DMS79 treated with DMSO at 0.1 percent for 48 hours (cell line): ENCODE results near the gene SMARCD2.
A peak's percentile ranks its signal among the peaks of the same experiment; 100 is the strongest.

Experiments
- DNase-seq: peaks from one replicate; lab custom pipeline; 2025; lab: John Stamatoyannopoulos, UW

The SMARCD2 gene

DNA sequence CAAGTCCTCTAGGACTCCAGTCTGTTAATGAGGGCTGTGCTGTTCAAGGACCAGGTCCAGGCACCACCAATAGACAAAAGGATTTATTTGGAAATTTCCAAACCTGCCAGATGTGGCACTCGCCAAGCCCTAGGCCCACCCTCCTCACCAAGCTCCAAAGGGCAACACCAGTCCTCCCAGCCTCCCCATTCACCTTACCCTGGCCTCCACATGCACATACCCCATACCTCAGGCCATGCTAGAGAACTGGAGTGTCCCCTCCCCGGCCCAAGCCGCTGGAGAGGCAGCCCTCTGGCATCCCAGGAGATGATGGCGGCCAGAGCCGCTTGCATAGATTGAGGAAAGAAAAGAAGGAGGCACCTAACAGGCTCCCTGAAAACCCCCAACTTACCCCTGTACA, 10.5 kb downstream of the SMARCD2 start:
- DNase-seq, result no peak

- no peak for DNase-seq
Observed at GRCh38 chr17:63831505-63831904, 11.0 kb downstream of the SMARCD2 start.

GRCh38 chr17:63830904-63831491, 11.5 kb downstream of the SMARCD2 start:
- DNase-seq, result no peak

DNA sequence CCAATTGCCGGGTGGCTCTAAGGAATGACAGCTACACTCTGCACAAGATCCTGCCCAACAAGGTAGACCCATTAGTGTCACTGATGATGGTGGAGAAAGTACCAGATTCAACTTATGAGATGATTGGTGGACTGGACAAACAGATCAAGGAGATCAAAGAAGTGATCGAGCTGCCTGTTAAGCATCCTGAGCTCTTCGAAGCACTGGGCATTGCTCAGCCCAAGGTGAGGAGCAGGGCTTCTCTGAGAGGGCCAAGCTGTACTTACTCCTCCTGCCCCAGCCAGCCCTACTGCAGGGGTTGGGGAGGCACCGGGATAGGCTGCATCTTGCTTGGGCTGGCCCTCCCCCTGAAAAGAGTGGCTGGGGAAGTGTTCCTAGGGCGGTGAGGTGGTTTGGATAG, 12.2 kb downstream of the SMARCD2 start:
- no peak for DNase-seq

- DNase-seq, result no peak
Observed at GRCh38 chr17:63828936-63829335, 13.5 kb downstream of the SMARCD2 start.

- no peak for DNase-seq
Observed at GRCh38 chr17:63827801-63828221, 14.7 kb downstream of the SMARCD2 start.

GRCh38 chr17:63827002-63827800, 15.3 kb downstream of the SMARCD2 start, which contains the start of the genes FTSJ3 and PSMC5:
FTSJ3 (minus strand) TSS chr17:63827663; CDS start chr17:63826902, 761 bp downstream.
PSMC5 (plus strand) TSS chr17:63827431; CDS start chr17:63827491, 60 bp downstream.
- DNase-seq, result peak; percentile 89

DNA sequence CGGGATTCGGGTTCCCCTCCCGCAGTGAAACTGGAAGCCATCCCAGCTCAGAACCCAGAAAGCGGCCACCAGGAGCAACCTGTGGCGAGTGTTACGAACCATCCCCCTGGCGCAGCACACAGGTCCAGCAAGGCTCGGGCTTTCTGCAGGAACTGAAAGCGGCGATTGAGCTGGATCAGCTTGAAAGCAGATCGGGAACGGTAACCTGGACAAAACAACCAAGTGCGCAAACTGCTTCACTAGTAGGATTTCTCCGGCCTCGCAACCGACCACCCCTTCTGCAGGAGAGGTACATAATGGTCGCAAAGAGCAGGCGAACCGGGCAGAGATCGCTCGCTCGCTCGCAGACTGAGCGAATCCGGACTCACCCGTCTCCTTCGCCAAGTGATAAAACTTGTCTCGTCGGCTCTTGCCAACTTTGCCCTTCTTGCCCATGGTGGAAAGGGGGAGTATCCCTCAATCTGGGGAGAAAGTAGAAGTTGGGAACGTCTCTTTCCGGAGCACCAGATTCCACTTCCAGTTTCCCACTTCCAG, 15.9 kb downstream of the SMARCD2 start:
- DNase-seq, result no peak

- DNase-seq, result no peak
Observed at GRCh38 chr17:63824362-63824761, 18.1 kb downstream of the SMARCD2 start.

- DNase-seq, result no peak
Observed at GRCh38 chr17:63823659-63824331, 18.7 kb downstream of the SMARCD2 start.

- no peak for DNase-seq
Observed at GRCh38 chr17:63822537-63822936, 19.9 kb downstream of the SMARCD2 start.

DNA sequence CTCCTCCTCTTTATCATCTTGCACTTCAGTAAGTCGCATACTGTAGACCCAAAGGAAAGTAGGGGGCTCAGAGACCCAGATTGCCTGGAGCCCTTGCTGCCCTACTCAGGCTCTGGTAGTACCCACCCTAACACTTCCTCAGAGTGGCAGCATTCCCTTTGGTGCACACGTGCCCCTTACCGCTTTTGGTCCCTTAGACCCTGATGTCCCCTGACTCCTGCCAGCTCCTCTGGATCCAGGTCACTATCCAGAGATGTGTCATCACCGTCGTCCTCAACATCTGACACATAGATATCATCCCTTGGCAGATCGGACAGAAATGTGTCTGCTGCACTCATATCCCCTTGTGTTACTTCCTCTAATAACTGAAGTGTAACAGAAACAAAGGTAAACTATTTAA, 20.7 kb downstream of the SMARCD2 start:
- no peak for DNase-seq

GRCh38 chr17:63820963-63821561, 21.4 kb downstream of the SMARCD2 start:
- DNase-seq, result no peak

DNA sequence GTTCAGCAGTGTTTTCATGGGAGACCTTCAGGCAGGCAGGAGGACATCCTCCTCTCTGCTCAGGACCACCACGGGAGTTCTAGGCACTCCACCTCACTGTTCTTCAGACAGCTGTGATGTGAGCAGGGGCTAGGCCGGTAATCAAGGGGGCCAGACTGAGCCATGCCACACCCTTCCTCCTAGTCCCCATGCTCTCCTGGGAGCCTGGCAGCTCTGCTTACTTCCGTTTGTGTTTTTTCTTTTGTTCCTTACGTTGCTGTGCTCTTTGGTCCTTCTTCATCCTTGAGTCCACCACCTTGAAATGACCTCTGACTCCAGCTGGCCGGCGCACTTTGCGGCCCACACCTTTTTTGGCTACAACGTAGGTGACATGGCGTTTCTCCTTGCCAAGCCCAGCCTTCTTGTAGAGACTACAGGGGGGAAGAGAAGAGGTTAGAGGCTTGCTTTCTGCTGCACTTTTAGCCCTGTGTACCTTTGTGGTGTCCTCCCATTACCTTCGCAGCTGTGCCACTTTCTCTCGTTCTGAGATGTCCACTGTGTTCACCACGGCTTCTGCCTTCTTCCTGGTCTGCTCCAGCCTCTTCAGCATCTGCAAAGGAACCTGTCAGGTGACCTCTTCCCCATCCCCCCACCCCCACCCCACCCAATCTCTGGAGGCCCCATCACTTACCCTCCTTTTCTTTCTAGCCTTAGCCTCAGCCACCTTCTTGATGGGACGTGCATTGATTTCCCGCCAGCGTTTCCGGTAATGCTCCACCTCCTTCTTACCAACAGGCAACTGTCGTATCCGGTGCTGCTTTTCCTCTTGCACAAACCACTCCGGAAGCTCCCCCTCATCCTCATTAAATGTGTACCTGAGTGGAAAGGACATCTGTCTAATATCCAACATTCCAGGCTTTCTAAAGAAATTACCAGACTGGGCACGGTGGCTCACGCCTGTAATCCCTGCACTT, 22.6 kb downstream of the SMARCD2 start:
- no peak for DNase-seq

DNA sequence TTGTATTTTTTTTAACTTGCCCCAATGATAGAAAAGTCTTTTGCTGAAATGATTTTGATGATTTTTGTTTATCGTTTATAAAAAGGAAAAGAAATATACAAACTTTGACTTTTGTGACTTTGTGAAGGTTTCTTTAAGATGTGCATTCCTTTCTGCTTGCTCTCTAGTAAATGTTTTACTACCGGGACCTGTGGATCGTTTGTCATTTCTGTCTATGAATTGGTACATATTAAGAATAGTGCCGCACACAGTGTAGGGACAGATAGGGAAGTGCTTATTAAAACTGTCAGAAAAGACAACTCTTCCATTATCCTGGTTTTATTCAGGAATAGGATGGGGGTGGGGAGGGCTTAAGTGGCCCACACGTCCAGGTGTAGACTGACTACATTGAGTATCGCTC, 23.4 kb downstream of the SMARCD2 start:
- no peak for DNase-seq

GRCh38 chr17:63817736-63818385, 24.6 kb downstream of the SMARCD2 start:
- no peak for DNase-seq

- DNase-seq, result no peak
Observed at GRCh38 chr17:63816669-63817068, 25.8 kb downstream of the SMARCD2 start.

- DNase-seq, result no peak
Observed at GRCh38 chr17:63816123-63816522, 26.4 kb downstream of the SMARCD2 start.

DNA sequence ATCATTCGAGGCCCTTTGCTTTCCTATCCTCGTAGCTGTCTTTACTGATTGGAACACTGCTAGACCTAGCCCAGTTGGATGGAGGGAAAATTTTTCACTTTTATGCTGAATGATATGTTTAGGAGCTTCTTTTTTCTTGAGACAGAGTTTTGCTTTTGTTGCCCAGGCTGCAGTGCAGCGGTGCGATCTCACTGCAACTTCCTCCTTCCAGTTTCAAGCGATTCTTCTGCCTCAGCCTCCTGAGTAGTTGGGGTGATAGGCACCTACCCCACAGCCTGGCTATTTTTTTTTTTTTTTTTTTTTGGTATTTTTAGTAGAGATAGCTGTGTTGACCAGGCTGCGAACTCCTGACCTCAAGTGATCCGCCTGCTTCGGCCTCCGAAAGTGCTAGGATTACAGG, 32.5 kb downstream of the SMARCD2 start:
- no peak for DNase-seq

DNA sequence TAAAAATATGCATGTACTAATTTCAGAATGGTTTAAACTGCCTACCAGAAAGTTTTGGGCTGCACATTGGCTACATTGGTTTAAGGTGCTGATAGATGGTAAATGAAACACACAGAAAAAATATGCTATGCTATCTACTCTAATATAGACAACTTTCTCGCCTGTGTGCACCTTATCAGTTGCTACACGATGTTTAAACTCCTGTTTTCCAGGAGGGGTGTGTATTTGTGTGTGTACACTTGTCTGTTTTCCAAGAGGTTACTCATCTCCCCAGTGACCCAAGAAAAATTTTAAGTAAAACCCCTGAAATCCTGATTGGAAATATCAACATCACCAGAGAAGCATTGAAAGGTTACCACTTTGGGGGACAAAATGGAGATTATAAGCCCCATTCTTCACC, 36.9 kb downstream of the SMARCD2 start:
- DNase-seq, result no peak

DNA sequence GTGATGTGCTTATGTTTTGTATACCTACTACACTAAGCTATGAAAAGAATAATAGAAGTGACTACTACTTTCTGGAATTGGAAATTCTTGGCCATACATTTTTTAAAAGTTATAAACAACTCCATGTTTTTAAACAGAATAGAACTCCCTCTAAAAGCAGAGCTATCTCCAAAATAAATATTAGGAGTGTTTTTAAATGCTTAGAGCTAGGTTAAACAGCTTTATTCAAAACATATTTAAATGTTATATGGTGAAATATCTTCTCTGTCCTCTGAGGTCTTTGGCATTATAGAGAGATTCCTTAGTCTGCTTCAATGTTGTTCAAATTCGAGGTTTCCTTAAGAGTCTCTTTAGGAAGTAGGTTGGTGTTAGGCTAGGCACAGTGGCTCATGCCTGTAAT, 38.2 kb downstream of the SMARCD2 start:
- no peak for DNase-seq
